Esophagus muscularis mucosa (tissue), 3 donors: ENCODE measurements around the gene ERC2.

Experiments
- POLR2A ChIP-seq: fragments of 450-650 bp; IDR thresholded peaks from one replicate; pipeline ENCODE4 v1.6.1; 2017; ENCODE audit warnings: antibody characterized with exemption, moderate library complexity, mild to moderate bottlenecking, low read depth
- POLR2AphosphoS5 ChIP-seq, 2 donors: sonication (generic); formaldehyde crosslinking; IDR thresholded peaks; one replicate each; pipeline ENCODE4 v1.6.1; 2017; ENCODE audit warnings: antibody characterized with exemption in 2 of 2
- TF ChIP-seq, protein P1 (sequence below), 3 experiments: fragments of 200-600 bp in 2 of 3; fragments of 450-650 bp in 1 of 3; sonication (generic) in 2 of 3; IDR thresholded peaks; one replicate each; pipeline ENCODE4 v1.5.1; 2017 to 2019; ENCODE audit warnings: antibody characterized with exemption in 3 of 3, mild to moderate bottlenecking in 2 of 3, moderate library complexity in 1 of 3

DNA sequence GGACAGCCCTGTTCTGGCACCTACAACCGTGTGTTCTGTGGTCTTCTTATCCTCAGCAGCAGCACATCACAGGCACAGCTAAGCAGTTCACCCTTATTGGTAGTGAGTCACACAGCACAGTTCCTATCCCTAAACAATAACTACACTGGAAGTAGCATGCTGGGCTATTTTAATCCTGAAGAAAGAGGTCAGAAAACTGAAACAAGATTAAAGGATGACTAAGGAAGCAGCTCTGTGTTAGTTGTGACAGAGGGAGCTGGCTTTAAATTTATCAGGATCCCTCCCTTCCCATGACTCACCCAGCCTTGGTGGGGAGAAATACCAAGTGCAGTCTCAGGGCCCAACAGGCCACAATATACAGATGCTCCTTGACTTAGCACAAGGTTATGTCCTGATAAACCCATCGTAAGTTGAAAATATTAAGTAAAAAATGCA lies 144.3 kb downstream of the ERC2 start:
- TF ChIP-seq, protein P1, sequence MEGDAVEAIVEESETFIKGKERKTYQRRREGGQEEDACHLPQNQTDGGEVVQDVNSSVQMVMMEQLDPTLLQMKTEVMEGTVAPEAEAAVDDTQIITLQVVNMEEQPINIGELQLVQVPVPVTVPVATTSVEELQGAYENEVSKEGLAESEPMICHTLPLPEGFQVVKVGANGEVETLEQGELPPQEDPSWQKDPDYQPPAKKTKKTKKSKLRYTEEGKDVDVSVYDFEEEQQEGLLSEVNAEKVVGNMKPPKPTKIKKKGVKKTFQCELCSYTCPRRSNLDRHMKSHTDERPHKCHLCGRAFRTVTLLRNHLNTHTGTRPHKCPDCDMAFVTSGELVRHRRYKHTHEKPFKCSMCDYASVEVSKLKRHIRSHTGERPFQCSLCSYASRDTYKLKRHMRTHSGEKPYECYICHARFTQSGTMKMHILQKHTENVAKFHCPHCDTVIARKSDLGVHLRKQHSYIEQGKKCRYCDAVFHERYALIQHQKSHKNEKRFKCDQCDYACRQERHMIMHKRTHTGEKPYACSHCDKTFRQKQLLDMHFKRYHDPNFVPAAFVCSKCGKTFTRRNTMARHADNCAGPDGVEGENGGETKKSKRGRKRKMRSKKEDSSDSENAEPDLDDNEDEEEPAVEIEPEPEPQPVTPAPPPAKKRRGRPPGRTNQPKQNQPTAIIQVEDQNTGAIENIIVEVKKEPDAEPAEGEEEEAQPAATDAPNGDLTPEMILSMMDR (IDR thresholded peaks at IDR 0.05) = no peak
- no peak for TF ChIP-seq POLR2A
- no peak for TF ChIP-seq POLR2AphosphoS5 (IDR thresholded peaks at IDR 0.05)
